Measurements from ENCODE around the gene TRIP13.
"Not testable (repeated sequence)": the region's sequence is repeated elsewhere in the genome, so short reads cannot be mapped to it uniquely, and the experiment has no call there.

The TRIP13 gene

GRCh38 chr5:937151-937924, 44.7 kb downstream of the TRIP13 start:
- no peak for DNase-seq (ENCODE audit: low read depth)

GRCh38 chr5:939368-939767, 46.7 kb downstream of the TRIP13 start:
- no peak for DNase-seq (ENCODE audit: low read depth)

DNA sequence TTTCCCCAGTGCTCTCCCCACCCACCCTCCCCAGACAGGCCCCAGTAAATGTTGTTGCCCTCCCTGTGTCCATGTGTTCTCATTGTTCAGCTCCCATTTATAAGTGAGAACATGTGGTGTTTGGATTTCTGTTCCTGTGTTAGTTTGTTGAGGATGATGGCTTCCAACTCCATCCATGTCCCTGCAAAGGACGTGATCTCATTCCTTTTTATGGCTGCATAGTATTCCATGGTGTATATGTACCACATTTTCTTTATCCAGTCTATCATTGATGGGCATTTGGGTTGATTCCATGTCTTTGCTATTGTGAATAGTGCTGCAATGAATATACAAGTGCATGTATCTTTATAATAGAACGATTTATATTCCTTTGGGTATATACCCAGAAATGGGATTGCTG, 48.1 kb downstream of the TRIP13 start:
- not testable (repeated sequence) for DNase-seq (ENCODE audit: low read depth)

DNA sequence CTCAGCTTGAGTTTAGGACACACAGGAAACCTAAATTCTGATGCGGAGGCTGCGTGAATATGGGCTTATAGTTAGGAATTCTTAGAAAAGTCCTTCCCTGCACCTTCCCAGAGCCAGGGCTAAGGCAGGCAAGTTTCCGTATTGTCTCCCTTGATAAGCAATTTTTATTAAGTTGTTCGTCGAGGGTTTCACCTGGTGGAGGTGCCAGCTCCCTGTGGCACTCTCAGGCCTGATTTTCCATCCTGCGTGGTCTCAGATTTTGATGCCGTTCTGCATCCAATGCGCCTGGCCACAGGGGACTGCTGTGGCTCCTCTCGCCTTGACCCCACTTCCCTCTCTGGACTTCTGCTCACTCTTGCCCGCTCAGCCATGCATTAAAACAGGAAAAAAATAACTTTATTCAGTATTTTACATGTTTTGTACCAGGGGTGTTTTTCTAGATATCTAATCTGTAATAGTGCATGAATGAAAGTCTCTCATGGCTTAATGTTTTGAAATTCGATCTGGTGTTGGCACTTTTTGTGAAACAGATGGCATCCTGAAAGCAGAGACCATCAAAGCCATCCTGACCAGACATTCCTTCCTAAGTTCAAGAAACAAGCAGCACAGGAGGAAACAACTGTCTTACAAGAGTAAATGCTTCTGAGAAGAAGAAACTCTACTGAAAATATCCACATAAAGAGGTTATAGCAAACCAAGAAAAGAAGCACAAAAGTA, 50.7 kb downstream of the TRIP13 start:
- DNase-seq (ENCODE audit: low read depth): no peak

DNA sequence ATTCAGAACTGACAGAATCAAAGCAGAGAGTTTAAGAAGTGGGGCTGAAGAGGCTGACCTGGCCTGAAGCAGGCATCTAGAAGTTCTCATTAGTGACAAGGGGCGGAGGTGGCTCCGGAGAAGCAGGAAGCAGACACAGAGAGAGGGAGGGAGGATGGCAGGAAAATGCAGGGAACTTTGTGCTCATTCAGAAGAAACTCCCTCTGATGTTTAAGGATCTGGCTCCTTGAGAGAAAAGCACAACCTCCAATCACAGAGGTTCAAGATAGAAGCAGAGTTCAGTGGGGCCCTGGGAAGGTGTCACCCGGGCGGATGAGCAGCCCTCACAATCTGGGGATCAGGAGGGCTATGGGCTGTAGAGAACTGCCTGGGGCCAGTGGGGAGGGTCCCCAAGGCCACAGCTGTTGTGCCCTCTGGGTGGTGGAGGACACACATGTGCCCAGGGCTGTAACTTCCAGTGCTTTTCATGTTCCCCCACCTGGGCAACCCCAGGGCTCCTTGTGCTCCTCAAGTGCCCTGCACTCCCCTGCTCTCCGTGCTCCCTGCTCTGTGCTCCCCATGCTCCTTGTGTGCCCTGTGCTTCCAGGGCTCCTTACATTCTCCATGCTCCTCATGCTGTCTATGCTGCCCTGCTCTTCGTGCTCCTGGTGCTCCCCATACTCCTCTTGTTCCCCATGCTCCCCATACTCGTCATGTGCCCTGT, 51.4 kb downstream of the TRIP13 start:
- DNase-seq (ENCODE audit: low read depth): no peak

- DNase-seq (ENCODE audit: low read depth): no peak
Measured at GRCh38 chr5:944621-944927, 51.9 kb downstream of the TRIP13 start.

DNA sequence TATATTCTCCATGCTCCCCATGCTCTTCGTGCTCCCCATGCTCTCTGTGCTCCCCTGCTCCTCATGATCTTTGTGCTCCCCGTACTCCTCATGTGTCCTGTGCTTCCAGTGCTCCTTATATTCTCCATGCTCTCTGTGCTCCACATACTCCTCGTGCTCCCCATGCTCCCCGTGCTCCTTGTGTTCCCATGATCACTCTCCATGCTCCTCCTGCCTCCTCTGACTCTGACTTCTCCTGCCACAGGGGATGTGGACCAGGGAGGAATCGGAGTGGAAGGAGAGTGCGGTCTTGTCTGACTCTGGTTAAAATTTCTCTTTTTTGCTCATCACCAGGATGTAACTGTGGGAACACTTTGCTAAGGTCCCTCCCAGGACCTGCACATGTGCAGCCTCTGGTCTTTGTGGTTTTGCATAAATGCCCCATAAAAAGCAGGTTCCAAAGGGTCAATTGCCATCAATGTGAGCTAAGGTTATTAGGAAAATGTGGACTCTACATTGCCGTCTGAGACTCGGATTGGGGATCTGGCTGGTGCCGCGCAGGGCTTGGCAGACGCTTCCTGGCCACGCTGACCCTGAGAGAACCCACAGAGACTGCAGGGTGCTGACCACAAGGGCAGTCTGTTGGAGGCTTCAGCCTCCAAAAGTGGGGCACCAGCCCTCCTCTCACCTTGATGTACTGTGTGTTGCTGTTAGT, 52.5 kb downstream of the TRIP13 start:
- DNase-seq (ENCODE audit: low read depth): no peak

- DNase-seq (ENCODE audit: low read depth): no peak
Measured at GRCh38 chr5:945691-946551, 53.2 kb downstream of the TRIP13 start.

- no peak for DNase-seq (ENCODE audit: low read depth)
Measured at GRCh38 chr5:946720-947625, 54.3 kb downstream of the TRIP13 start.

- DNase-seq (ENCODE audit: low read depth): no peak
Measured at GRCh38 chr5:947626-948471, 55.2 kb downstream of the TRIP13 start.

DNA sequence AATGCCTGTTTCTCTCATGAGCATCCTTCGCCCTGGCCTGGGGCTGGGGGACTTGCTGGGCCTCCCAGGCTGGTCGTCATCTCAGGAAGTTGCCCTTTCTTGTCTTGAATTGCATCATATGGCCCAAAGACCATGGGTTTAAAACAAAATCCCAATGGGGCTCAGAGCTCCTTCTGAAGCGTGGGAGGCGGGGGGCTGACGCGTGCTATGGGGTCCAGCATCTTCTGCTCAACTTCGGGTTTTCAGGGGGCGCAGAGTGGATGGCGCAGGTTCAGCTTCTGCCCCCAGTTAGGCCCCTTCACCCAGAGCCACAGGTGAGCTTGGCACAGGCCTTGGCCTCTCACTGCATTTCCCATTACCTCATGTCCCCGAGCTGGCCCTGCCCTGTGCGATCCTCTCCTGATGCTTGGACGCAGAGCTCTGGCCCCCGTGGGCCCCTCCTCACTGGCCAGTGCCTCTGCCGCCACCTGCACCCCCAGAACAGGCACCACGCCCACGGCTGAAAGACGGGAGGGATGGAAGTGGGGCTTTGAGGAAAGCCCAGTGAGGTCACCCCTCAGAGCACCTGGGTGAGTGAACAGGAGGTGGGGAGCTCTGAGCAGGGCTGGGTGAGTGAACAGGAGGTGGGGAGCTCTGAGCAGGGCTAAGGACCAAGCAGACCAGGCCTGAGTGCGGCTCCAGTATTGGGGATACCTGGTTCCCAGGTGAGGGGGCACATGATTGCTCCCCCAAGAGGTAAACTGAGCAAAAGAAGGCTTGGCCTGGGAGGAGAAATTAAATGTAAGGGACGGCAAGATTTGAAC, 56.0 kb downstream of the TRIP13 start:
- DNase-seq (ENCODE audit: low read depth): no peak

DNA sequence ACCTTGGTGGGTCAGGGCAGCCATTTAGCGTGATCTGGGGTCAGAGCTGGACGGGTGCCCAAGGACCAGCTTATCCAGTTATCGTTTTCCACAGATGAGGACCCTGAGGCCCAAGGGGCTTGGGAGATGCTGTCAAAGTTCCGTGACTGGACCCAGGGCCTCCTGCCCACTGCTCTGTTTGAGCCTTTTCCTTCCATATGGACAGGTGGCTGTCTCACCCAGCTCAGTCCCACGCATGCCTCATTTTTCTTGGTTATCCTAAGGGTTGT, 56.5 kb downstream of the TRIP13 start:
- DNase-seq (ENCODE audit: low read depth): no peak

- DNase-seq (ENCODE audit: low read depth): no peak
Measured at GRCh38 chr5:949815-950560, 57.3 kb downstream of the TRIP13 start.

DNA sequence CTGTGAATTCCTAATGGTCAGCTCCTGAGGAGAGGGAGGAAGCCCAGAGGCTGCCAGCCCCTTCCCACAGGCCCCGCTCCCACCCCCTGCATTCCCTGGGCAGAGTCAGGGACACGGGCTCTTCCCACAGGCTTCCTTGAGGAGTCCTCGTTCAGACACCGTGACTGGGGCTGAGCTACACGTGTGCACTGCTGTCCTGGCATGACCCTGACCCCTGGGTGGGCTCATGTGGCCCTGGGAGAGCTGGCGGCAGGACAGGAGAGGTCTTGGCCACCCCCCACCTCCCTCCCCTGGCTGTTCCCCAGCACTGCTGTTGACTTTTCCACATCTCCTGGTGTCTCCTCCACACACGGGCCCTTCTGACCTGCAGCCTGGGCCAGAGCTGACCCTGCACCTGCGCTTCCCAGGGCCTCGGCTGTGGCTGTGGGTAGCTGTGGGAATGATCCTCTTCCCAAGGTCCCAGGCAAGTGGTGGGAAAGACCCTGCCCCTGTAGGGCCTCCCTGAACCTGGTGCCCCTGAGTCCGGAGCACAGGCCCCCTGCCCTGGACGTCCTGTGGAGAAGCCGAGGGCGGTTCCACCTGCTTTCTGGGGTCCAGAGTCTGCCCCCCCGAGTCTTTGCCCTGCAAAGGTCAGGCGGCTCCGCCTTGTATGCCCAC, 59.4 kb downstream of the TRIP13 start:
- no peak for DNase-seq (ENCODE audit: low read depth)

DNA sequence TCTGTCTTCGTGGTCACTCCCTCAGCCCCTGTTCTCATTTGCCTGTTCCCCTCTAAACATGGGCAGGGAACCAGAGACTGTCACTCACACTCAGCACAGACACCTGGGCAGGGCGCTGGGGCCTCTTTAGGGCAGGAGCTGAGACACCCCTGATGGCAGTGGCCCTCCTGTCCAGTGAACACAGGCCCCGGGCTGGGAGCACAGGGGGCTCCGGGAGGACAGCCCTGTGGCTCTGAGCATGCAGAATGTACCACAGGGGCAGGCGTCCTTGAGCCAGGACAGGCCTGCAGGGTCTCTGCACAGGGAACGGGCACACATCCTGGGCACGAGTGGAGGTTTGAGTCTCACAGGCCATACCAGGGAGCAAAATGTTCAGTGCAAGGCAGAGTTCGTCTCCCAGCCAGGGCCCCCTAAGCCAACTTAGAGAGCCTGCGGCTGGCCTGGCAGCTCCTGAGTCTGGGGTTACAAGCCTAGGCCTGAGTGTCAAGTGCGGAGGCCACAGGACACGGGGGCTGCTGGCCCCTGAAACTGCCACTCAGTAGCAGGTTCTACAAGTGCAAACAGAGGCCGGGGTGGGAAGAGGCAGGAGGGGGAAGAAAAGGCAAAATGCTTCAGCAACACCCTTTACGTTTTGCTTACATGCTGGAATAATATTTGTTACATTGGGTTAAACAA, 60.0 kb downstream of the TRIP13 start:
- DNase-seq (ENCODE audit: low read depth): no peak

GRCh38 chr5:953535-954449, 61.1 kb downstream of the TRIP13 start:
- no peak for DNase-seq (ENCODE audit: low read depth)
